Vagina (tissue), 2 donors: Measurements from ENCODE around the gene TUBD1.
"Not testable (repeated sequence)": the region's sequence is repeated elsewhere in the genome, so short reads cannot be mapped to it uniquely, and the experiment has no call there.

Experiments
- CTCF ChIP-seq, 3 experiments: fragments of 450-650 bp in 2 of 3; fragments of 200-600 bp in 1 of 3; sonication (generic) in 1 of 3; IDR thresholded peaks; one replicate each; pipeline ENCODE4 v1.5.1; 2017 to 2019; ENCODE audit warnings: antibody characterized with exemption in 3 of 3, mild to moderate bottlenecking in 2 of 3, moderate library complexity in 2 of 3
- POLR2AphosphoS5 ChIP-seq, 2 donors: sonication (generic); formaldehyde crosslinking; IDR thresholded peaks; one replicate each; pipeline ENCODE4 v1.9.0; 2017; ENCODE audit warnings: antibody characterized with exemption in 2 of 2, mild to moderate bottlenecking in 2 of 2, low read depth in 1 of 2; ENCODE audit not compliant: insufficient read depth in 1 of 2

- TF ChIP-seq CTCF (IDR thresholded peaks at IDR 0.05); POLR2AphosphoS5 (IDR thresholded peaks at IDR 0.05; ENCODE audit: insufficient read depth in 1 of 2, low read depth in 1 of 2): not testable (repeated sequence)
These were observed 27.9 kb upstream of the TUBD1 start for GRCh38 chr17:59920637-59921036.
